ENCODE measurements around the gene ATP5MG.

GRCh38 chr11:118430956-118431355, 29.6 kb downstream of the ATP5MG start:
- TF ChIP-seq POLR2A (IDR thresholded peaks at IDR 0.05) (no peak), CTCF (IDR thresholded peaks at IDR 0.05) (no peak), POLR2AphosphoS5 (IDR thresholded peaks at IDR 0.05) (no peak)

Data from breast epithelium (tissue), 3 donors.